ENCODE measurements around the gene ZFP92. TPM values are rescaled to one million over a fixed set of nuclear protein-coding genes. Genes with fewer than 3 reads are reported as not detected.

The ZFP92 gene, protein sequence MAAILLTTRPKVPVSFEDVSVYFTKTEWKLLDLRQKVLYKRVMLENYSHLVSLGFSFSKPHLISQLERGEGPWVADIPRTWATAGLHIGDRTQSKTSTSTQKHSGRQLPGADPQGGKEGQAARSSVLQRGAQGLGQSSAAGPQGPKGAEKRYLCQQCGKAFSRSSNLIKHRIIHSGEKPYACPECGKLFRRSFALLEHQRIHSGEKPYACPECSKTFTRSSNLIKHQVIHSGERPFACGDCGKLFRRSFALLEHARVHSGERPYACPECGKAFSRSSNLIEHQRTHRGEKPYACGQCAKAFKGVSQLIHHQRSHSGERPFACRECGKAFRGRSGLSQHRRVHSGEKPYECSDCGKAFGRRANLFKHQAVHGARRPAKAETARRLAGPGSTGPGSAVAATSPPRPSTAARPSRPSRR
- total RNA-seq: under 1 TPM in 3 of 4 donors, not detected in 1; 0.26 to 0.38 (median 0.30) TPM

DNA sequence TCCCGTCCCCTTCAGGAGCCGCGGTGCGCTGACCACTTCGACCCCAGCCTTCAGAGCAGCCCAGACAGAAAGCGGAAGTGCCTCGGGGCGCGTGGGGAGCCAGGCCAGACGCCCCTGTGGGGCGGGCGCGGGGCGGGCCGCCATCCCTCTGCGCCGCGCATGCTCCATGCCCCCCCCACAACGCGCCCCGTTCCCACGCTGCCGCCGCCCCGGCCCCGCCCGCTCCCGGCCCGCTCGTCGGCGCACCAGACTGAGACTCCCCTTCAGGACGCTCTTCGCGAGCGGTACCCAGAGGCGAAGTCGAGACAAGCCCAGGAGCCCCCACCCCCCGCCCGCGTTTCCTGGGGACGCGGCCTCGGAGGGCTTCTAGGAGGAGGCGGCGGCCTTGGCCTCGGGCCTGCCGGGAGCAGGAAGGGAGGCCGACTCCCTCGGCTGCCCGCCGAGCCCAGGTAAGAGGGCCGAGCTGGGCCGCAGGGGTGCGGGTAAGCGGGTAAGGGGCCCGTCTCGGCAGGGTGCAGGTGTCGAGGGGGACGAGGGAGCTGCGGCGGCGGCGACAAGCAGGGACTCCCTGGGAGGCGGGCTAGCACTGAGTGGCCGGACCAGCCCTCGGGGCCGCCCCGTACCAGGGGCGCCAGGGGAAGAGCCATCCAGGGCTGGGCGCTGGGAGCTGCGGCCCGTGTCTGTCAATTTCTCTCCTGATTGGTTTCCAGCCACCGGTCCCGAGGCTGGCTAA, at the start of gene ZFP92:
Gene ZFP92, plus strand, starts transcription at position 218 of the 733 bp plus-strand sequence. CDS start 6,851 bp downstream, outside the sequence.
- Histone ChIP-seq H3K4me3 (peak within 1 kb of the TSS; percentile 47), H3K9me3 (no peaks in the 10 kb centered on the region), H3K36me3 (no peaks in the 10 kb centered on the region), H3K27me3 (no peaks in the 10 kb centered on the region), H3K4me1 (peaks cover 18% of the 10 kb centered on the region), H3K27ac (no peak within 1 kb of the TSS)
- DNase-seq (ENCODE audit: low spot score in 2 of 2): no peak
- 29% methylated on average over 39 of the region's 75 CpGs for WGBS
- TF ChIP-seq POLR2AphosphoS5 (IDR thresholded peaks at IDR 0.05): no peak
- TF ChIP-seq, protein P1, sequence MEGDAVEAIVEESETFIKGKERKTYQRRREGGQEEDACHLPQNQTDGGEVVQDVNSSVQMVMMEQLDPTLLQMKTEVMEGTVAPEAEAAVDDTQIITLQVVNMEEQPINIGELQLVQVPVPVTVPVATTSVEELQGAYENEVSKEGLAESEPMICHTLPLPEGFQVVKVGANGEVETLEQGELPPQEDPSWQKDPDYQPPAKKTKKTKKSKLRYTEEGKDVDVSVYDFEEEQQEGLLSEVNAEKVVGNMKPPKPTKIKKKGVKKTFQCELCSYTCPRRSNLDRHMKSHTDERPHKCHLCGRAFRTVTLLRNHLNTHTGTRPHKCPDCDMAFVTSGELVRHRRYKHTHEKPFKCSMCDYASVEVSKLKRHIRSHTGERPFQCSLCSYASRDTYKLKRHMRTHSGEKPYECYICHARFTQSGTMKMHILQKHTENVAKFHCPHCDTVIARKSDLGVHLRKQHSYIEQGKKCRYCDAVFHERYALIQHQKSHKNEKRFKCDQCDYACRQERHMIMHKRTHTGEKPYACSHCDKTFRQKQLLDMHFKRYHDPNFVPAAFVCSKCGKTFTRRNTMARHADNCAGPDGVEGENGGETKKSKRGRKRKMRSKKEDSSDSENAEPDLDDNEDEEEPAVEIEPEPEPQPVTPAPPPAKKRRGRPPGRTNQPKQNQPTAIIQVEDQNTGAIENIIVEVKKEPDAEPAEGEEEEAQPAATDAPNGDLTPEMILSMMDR (IDR thresholded peaks at IDR 0.05): no peak
- TF ChIP-seq EP300 (IDR thresholded peaks at IDR 0.05): no peak
- no peak for TF ChIP-seq POLR2A (IDR thresholded peaks at IDR 0.05)

DNA sequence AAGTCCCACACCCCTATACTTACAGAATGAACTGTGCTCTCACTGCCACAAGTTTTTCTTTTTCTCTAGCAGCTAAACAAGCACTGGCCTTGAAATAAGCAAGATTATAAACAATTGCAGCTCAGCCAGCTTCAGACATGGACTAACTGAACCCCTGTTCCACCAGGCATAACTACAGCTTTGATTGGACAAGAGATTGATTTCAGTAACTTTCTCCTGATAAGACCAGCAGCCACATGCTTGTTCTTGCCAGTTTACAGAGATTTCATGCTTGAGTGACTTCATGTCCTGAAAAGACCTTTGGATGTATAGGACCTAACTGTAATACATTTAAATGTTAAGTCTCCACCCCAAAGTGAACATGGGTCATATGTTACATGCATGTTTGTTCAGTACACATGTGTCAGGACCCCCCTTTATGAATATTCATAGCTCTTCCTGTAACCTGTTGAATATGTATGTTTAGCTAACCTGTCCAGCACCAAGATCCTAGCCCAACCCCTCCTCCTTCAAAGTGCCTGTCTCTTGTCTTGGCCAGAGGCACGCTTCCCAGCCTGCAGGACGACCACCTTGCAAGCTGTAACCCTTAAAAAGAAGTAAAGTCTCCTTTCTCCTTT, 49.4 kb upstream of the ZFP92 start:
- Histone ChIP-seq H3K9me3 (no peaks in the 10 kb centered on the region), H3K27me3 (no peaks in the 10 kb centered on the region), H3K36me3 (no peaks in the 10 kb centered on the region), H3K4me1 (no peaks in the 10 kb centered on the region), H3K4me3 (no peak overlapping the region), H3K27ac (no peak overlapping the region)
- TF ChIP-seq, protein P1 (IDR thresholded peaks at IDR 0.05): no peak
- TF ChIP-seq EP300 (IDR thresholded peaks at IDR 0.05) (no peak), POLR2AphosphoS5 (IDR thresholded peaks at IDR 0.05) (no peak), POLR2A (IDR thresholded peaks at IDR 0.05) (no peak)
- DNase-seq (ENCODE audit: low spot score in 2 of 2): no peak
- 24% methylated on average over 2 of the region's 2 CpGs for WGBS

DNA sequence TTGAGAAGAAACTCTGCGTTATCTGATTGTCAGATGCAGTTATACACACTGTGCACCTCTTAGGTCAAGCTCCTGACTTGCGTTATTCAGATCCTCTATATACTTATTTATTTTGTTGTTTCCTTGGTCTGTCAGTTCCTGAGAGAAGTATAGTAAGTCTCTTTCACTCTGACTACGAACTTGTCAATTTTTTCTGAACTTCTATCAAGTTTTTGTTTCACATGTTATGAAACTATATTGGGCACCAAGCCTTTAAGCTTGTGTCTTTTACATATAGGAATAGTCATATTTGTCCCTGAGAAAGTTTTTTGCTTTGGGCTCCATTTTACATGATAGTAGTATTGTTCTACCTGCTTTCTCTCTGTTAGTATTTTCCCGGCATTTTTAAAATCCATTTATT, 45.6 kb upstream of the ZFP92 start:
- Histone ChIP-seq H3K4me3 (no peak overlapping the region), H3K27ac (no peak overlapping the region), H3K9me3 (no peaks in the 10 kb centered on the region), H3K4me1 (no peaks in the 10 kb centered on the region), H3K36me3 (no peaks in the 10 kb centered on the region), H3K27me3 (no peaks in the 10 kb centered on the region)
- whole genome bisulfite sequencing: 76% methylated on average over 4 of the region's 4 CpGs
- TF ChIP-seq EP300 (IDR thresholded peaks at IDR 0.05) (no peak), POLR2AphosphoS5 (IDR thresholded peaks at IDR 0.05) (no peak), POLR2A (IDR thresholded peaks at IDR 0.05) (no peak)
- TF ChIP-seq, protein P1 (IDR thresholded peaks at IDR 0.05): no peak
- no peak for DNase-seq (ENCODE audit: low spot score in 2 of 2)

DNA sequence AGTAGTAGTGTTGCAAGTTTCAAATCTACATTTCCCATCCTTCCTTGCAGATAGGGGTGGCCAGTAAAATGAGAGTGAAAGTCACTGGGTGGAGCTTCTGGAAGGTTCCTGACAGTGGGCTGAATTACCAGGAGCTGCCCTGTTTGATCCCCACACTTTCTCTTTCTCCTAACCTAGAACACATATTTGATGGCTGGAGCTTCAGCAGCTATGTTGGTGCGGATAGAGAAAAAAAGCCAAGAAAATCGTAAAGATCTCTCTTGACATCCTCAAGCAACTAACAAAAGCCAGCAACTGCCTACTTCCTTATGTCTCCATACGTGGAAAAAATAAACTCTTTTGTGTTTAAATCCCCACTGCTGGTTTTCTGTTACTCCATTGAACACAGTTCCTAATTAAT, 45.2 kb upstream of the ZFP92 start:
- no peaks in the 10 kb centered on the region for H3K9me3 ChIP-seq
- no peak overlapping the region for H3K27ac ChIP-seq
- 83% methylated on average over 3 of the region's 3 CpGs for WGBS
- TF ChIP-seq EP300 (IDR thresholded peaks at IDR 0.05) (no peak), POLR2AphosphoS5 (IDR thresholded peaks at IDR 0.05) (no peak), POLR2A (IDR thresholded peaks at IDR 0.05) (no peak)
- TF ChIP-seq, protein P1 (IDR thresholded peaks at IDR 0.05): no peak
- DNase-seq (ENCODE audit: low spot score in 2 of 2): no peak
- H3K4me1 ChIP-seq: no peaks in the 10 kb centered on the region
- H3K36me3 ChIP-seq: no peaks in the 10 kb centered on the region
- H3K27me3 ChIP-seq: no peaks in the 10 kb centered on the region
- no peak overlapping the region for H3K4me3 ChIP-seq
